GM12874 (cell line): ENCODE measurements around the gene HOATZ.

Experiments
- TF ChIP-seq, protein P1 (sequence below): IDR thresholded peaks from 2 replicates; pipeline ENCODE4 v1.5.1; 2011; ENCODE audit warnings: low read depth, mild to moderate bottlenecking, control low read depth, low read length, moderate library complexity; ENCODE audit not compliant: insufficient read depth

The HOATZ gene

DNA sequence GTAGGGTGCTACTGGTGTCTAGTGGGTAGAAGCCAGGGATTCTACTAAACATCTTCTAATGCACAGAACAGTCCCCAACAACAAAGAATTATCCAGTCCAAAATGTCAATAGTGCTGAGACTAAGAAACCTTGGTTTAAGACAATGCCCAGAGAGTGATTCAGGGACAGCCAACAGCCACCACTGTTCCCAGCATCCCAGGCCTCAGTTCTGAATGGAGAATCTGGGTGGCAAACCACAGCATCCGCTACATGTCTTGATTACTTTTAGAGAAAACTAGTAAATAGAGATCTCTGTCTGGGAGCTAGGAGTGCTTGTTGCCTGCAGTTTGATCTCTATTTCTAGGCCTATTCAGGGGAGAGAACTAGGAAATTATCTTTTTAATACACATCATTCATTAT lies 66.8 kb downstream of the HOATZ start:
- TF ChIP-seq, protein P1, sequence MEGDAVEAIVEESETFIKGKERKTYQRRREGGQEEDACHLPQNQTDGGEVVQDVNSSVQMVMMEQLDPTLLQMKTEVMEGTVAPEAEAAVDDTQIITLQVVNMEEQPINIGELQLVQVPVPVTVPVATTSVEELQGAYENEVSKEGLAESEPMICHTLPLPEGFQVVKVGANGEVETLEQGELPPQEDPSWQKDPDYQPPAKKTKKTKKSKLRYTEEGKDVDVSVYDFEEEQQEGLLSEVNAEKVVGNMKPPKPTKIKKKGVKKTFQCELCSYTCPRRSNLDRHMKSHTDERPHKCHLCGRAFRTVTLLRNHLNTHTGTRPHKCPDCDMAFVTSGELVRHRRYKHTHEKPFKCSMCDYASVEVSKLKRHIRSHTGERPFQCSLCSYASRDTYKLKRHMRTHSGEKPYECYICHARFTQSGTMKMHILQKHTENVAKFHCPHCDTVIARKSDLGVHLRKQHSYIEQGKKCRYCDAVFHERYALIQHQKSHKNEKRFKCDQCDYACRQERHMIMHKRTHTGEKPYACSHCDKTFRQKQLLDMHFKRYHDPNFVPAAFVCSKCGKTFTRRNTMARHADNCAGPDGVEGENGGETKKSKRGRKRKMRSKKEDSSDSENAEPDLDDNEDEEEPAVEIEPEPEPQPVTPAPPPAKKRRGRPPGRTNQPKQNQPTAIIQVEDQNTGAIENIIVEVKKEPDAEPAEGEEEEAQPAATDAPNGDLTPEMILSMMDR, result no peak

DNA sequence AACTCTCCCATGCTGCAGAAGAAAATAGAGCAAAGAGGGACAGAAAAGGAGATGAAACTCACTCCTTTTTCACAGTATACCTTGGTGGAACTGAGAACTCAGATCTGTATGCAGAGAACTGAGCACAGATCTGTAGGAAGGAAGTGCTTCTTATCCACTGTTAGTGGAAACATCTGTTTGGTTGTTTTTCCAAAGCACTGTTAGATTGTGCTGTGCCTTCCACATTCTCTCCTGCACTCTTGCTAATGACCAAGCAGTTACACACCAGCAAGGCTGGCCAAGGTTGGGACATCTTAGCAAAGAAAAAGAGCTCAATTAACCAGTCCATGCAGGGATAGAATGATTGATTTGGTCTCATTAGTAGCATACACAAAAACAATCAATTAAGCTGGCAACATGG lies 67.6 kb downstream of the HOATZ start:
- TF ChIP-seq, protein P1, result no peak

DNA sequence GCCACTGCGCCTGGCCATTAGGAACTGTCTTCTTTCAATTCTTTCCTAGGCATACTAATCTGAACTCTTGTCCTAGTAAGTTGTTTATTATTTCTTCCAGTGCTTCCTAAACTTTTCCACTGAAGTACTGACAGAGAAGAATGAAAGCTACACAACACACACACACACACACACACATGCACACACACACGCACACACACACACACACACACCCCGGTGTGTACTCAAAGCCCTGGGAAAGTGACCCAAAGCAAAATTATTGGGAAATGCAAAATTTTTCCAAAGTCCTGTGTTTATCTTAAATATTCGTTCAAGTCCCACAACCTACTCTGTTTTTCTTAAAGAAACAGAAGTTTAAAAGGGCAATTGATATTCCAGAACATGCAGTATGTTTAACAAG lies 68.3 kb downstream of the HOATZ start:
- TF ChIP-seq, protein P1, result no peak

DNA sequence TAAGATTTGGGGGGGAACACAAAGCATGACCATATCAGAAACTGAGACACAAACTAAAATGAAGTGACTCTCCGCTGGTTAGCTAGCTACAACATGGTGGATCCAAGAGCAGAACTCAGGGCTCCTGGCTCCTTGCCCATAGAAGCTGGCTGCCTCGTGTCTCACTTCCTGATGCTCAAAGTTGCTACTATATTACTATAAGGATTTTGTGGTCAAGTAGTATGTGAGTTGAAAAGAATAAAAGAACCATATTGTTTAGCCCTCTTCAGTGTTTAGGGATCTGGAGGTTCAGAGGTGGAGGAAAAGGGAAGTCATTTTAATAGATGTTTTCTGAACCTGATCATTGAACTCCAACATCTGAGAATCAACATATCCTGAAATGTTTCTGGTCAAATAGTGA lies 70.8 kb downstream of the HOATZ start:
- TF ChIP-seq, protein P1, result no peak

DNA sequence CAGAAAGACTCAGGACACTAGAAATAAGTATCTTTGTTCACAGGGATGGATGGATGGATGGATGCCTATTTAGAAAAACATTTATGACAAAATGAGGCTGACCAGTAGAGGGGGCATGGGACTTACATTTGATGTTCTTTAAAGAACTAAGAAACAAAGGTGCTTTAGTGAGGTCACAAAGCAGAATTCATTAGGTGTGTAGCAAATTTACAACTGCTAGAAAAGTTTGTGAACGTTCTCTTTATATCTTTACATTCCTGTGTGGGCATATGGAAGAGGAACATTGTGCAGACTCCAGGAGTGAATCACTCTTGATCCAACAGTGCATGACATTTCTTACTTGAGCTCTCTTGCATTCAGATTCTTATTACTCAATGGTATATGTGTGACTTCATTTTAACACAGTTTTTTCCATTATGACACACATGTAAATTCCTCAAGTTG lies 71.8 kb downstream of the HOATZ start:
- TF ChIP-seq, protein P1, result peak; percentile 51
